H1 (cell line): ENCODE measurements around the gene LIPE. TPM values are rescaled to one million over a fixed set of nuclear protein-coding genes. Genes with fewer than 3 reads are reported as not detected.

Experiments used
- CTCF ChIA-PET: fragments of 300-600 bp; sonication (Branson Sonifier 250); formaldehyde crosslinking; loops from one replicate; lab custom pipeline; 2021; ENCODE audit not compliant: partially characterized antibody; lab: Charles Lee
- POLR2A ChIA-PET: fragments of 300-600 bp; sonication (Branson Sonifier 250); formaldehyde crosslinking; loops from one replicate; lab custom pipeline; 2021; ENCODE audit warnings: inconsistent platforms; ENCODE audit not compliant: partially characterized antibody; lab: Charles Lee
- DNase-seq, 2 experiments: peaks; one replicate each; pipeline versions ENCODE4 v3.0.0 to v3.0.0-alpha.2; 2010 to 2022; ENCODE audit warnings: low spot score in 2 of 2, low read depth in 1 of 2, mixed read lengths in 1 of 2
- FAIRE-seq: peaks from 2 replicates; lab custom pipeline; 2011; peaks lifted over from hg19 to GRCh38; lab: Jason Lieb, UNC
- H2AFZ ChIP-seq: 2 replicates; pipeline ENCODE4 v1.8.1; 2012; ENCODE audit warnings: low read length, inconsistent platforms
- H2AK5ac ChIP-seq: 2 replicates; pipeline ENCODE4 v1.6.1; 2013; ENCODE audit warnings: low read depth, low read length
- H2BK120ac ChIP-seq: replicated peaks from 2 replicates; pipeline ENCODE3; 2013; ENCODE audit warnings: low read depth, low read length, inconsistent platforms
- H2BK12ac ChIP-seq: 2 replicates; pipeline ENCODE4 v1.6.1; 2013; ENCODE audit warnings: low read depth, low read length
- H2BK15ac ChIP-seq: 2 replicates; pipeline ENCODE4 v1.6.1; 2013; ENCODE audit warnings: low read length
- H2BK20ac ChIP-seq: 2 replicates; pipeline ENCODE4 v1.6.1; 2013; ENCODE audit warnings: low read length
- H2BK5ac ChIP-seq: 2 replicates; pipeline ENCODE4 v1.6.1; 2013; ENCODE audit warnings: low read depth, low read length
- H3K14ac ChIP-seq: 2 replicates; pipeline ENCODE4 v1.6.1; 2013; ENCODE audit warnings: inconsistent platforms; ENCODE audit not compliant: insufficient read length
- H3K18ac ChIP-seq: 2 replicates; pipeline ENCODE4 v1.6.1; 2013; ENCODE audit warnings: low read length; ENCODE audit errors: extremely low read depth
- H3K23ac ChIP-seq: 2 replicates; pipeline ENCODE4 v1.6.1; 2013; ENCODE audit warnings: inconsistent platforms; ENCODE audit not compliant: insufficient read length
- H3K23me2 ChIP-seq: 2 replicates; pipeline ENCODE4 v1.6.1; 2013; ENCODE audit warnings: low read depth, low read length
- H3K27ac ChIP-seq: 2 replicates; pipeline ENCODE4 v1.6.1; 2011; ENCODE audit warnings: low read depth, low read length, inconsistent platforms
- H3K27me3 ChIP-seq, 4 experiments: replicated peaks in 1 of 4; 1 replicate in 1 of 4; 2 replicates in 3 of 4; pipeline versions ENCODE4 v1.6.1 to v1.8.1; 2011 to 2013; ENCODE audit warnings: low read length in 3 of 4, mild to moderate bottlenecking in 3 of 4, inconsistent platforms in 2 of 4, mixed read lengths in 2 of 4, moderate library complexity in 1 of 4; ENCODE audit not compliant: control insufficient read depth in 3 of 4, insufficient read depth in 3 of 4; ENCODE audit errors: extremely low read depth in 1 of 4
- H3K36me3 ChIP-seq, 4 experiments: 2 replicates each; pipeline versions ENCODE4 v1.6.1 to v1.8.1; 2011 to 2013; ENCODE audit warnings: mild to moderate bottlenecking in 4 of 4, low read length in 3 of 4, moderate library complexity in 2 of 4, control low read depth in 1 of 4, inconsistent platforms in 1 of 4; ENCODE audit not compliant: insufficient read depth in 4 of 4, control insufficient read depth in 2 of 4
- H3K4ac ChIP-seq: replicated peaks from 2 replicates; pipeline ENCODE3; 2013; ENCODE audit warnings: low read length, low read depth, mixed read lengths, inconsistent platforms; ENCODE audit not compliant: insufficient read length
- H3K4me1 ChIP-seq, 4 experiments: replicated peaks in 1 of 4; 1 replicate in 1 of 4; 2 replicates in 3 of 4; pipeline versions ENCODE4 v1.6.1 to v1.8.1; 2011 to 2013; ENCODE audit warnings: low read length in 3 of 4, inconsistent platforms in 2 of 4, mixed read lengths in 1 of 4; ENCODE audit not compliant: insufficient read depth in 4 of 4, control insufficient read depth in 3 of 4
- H3K4me2 ChIP-seq, 2 experiments: 2 replicates each; pipeline versions ENCODE4 v1.6.1 to v1.8.1; 2011 to 2013; ENCODE audit warnings: low read depth in 2 of 2, low read length in 2 of 2, control low read depth in 1 of 2, inconsistent platforms in 1 of 2, mild to moderate bottlenecking in 1 of 2; ENCODE audit not compliant: insufficient read depth in 1 of 2
- H3K4me3 ChIP-seq, 4 experiments: fragments of 200-600, 300-600 bp in 1 of 4; sonication (generic), shearing (Covaris generic), sonication (Bioruptor Twin) in 1 of 4; 2 replicates each; pipeline versions ENCODE4 v1.5.1 to v1.8.1; 2011 to 2016; ENCODE audit warnings: low read length in 4 of 4, low read depth in 3 of 4, control low read depth in 2 of 4, inconsistent platforms in 2 of 4, mild to moderate bottlenecking in 2 of 4, mixed read lengths in 1 of 4, moderate library complexity in 1 of 4; ENCODE audit not compliant: insufficient read depth in 2 of 4; ENCODE audit errors: extremely low read depth in 1 of 4
- H3K56ac ChIP-seq: replicated peaks from 2 replicates; pipeline ENCODE3; 2013; ENCODE audit warnings: low read depth, mild to moderate bottlenecking, mixed read lengths, low read length, inconsistent platforms; ENCODE audit not compliant: insufficient read length
- H3K79me1 ChIP-seq: 2 replicates; pipeline ENCODE4 v1.6.1; 2013; ENCODE audit warnings: low read depth, low read length, control low read depth
- H3K79me2 ChIP-seq, 2 experiments: 2 replicates each; pipeline versions ENCODE4 v1.6.1 to v1.8.1; 2012 to 2013; ENCODE audit warnings: low read length in 2 of 2, mild to moderate bottlenecking in 2 of 2, inconsistent platforms in 1 of 2; ENCODE audit not compliant: insufficient read depth in 2 of 2, control insufficient read depth in 1 of 2
- H3K9ac ChIP-seq, 4 experiments: replicated peaks in 1 of 4; 1 replicate in 1 of 4; 2 replicates in 3 of 4; pipeline versions ENCODE4 v1.6.1 to v1.8.1; 2011 to 2013; ENCODE audit warnings: low read depth in 3 of 4, low read length in 3 of 4, control low read depth in 2 of 4, mild to moderate bottlenecking in 2 of 4, moderate library complexity in 2 of 4, inconsistent platforms in 1 of 4; ENCODE audit errors: extremely low read depth in 1 of 4
- H3K9me3 ChIP-seq, 2 experiments: 2 replicates each; pipeline versions ENCODE4 v1.6.1 to v1.8.1; 2012 to 2013; ENCODE audit warnings: mild to moderate bottlenecking in 2 of 2, moderate library complexity in 2 of 2, control low read depth in 1 of 2, inconsistent platforms in 1 of 2, low read depth in 1 of 2, low read length in 1 of 2, mixed read lengths in 1 of 2; ENCODE audit not compliant: insufficient read depth in 2 of 2
- H4K20me1 ChIP-seq, 2 experiments: replicated peaks in 1 of 2; 2 replicates each; pipeline versions ENCODE3 to v1.8.1; 2011 to 2013; ENCODE audit warnings: inconsistent platforms in 2 of 2, low read length in 2 of 2, mild to moderate bottlenecking in 1 of 2; ENCODE audit not compliant: insufficient read depth in 2 of 2, control insufficient read depth in 1 of 2
- H4K5ac ChIP-seq: 2 replicates; pipeline ENCODE4 v1.6.1; 2013; ENCODE audit warnings: low read length, low read depth, mixed read lengths, inconsistent platforms; ENCODE audit not compliant: insufficient read length
- H4K8ac ChIP-seq: 2 replicates; pipeline ENCODE4 v1.8.0; 2013; ENCODE audit warnings: mild to moderate bottlenecking, moderate library complexity, low read length, inconsistent platforms; ENCODE audit not compliant: insufficient read depth; ENCODE audit errors: extremely low read depth
- H4K91ac ChIP-seq: replicated peaks from 2 replicates; pipeline ENCODE3; 2013; ENCODE audit warnings: low read length, mixed read lengths, inconsistent platforms; ENCODE audit not compliant: insufficient read length
- ATF3 ChIP-seq: IDR thresholded peaks from 2 replicates; pipeline ENCODE4 v1.6.1; 2011; ENCODE audit warnings: low read depth, mild to moderate bottlenecking, low read length; ENCODE audit not compliant: insufficient read depth
- CBX5 ChIP-seq: fragments of 300-800, 300-1000 bp; sonication (generic); IDR thresholded peaks from 2 replicates; pipeline ENCODE4 v1.7.1; 2016; ENCODE audit warnings: antibody characterized with exemption, low read length, low read depth
- CEBPB ChIP-seq: IDR thresholded peaks from 2 replicates; pipeline ENCODE4 v1.6.1; 2012; ENCODE audit warnings: low read depth, low read length
- CHD1 ChIP-seq: IDR thresholded peaks from 2 replicates; pipeline ENCODE4 v1.6.1; 2012; ENCODE audit warnings: low read depth, low read length, improper control_type of control experiment
- HDAC6 ChIP-seq: IDR thresholded peaks from one replicate; pipeline ENCODE4 v1.7.1; 2012; ENCODE audit warnings: low read depth, mild to moderate bottlenecking, inconsistent platforms, low read length, moderate library complexity
- KDM5A ChIP-seq: fragments of 200-600 bp; IDR thresholded peaks from 2 replicates; pipeline ENCODE4 v1.7.1; 2012; ENCODE audit warnings: mild to moderate bottlenecking, low read length, inconsistent platforms, mixed read lengths
- RFX5 ChIP-seq: IDR thresholded peaks from 2 replicates; pipeline ENCODE4 v1.6.1; 2011; ENCODE audit warnings: low read depth, low read length, improper control_type of control experiment, borderline replicate concordance
- RXRA ChIP-seq: IDR thresholded peaks from 2 replicates; pipeline ENCODE4 v1.6.1; 2011; ENCODE audit warnings: low read depth, mild to moderate bottlenecking, low read length, moderate library complexity; ENCODE audit not compliant: insufficient read depth
- YY1 ChIP-seq: IDR thresholded peaks from 2 replicates; pipeline ENCODE4 v1.6.1; 2011; ENCODE audit warnings: low read depth, mild to moderate bottlenecking, low read length
- whole genome bisulfite sequencing, 2 experiments: shearing (Covaris generic) in 1 of 2; methylation state at CpG; one replicate each; pipeline versions ENCODE4 v1.1.6 to v1.1.7; 2013 to 2015; ENCODE audit warnings: low lambda C conversion rate in 2 of 2, mixed read lengths in 2 of 2, inconsistent platforms in 1 of 2, low coverage in 1 of 2, missing lambda C conversion rate in 1 of 2; ENCODE audit not compliant: insufficient replicate concordance in 2 of 2, insufficient coverage in 1 of 2, insufficient read length in 1 of 2; ENCODE audit errors: extremely low coverage in 1 of 2, missing lambda C conversion rate in 1 of 2; 5-methylcytosine and 5-hydroxymethylcytosine counted together
- polyA plus RNA-seq, 7 experiments: library from polyadenylated mRNA; depleted of rRNA in 3 of 7; stranded (reverse) in 5 of 7; unstranded in 2 of 7; fragments of >200 nt in 5 of 7; fragments of 200-250 nt in 2 of 7; gene quantifications; 1 replicate in 5 of 7; 2 replicates in 1 of 7; 4 replicates in 1 of 7; pipeline versions ENCODE4 v1.2.1 to v1.2.3, GENCODE V29; 2011 to 2013; ENCODE audit warnings: missing spikeins in 2 of 7, mixed read lengths in 2 of 7
- total RNA-seq: library from RNA; stranded (reverse); fragmentation: NEBNext Ultra II Directional; extraction: Animal tissue kit (Norgen Biotek cat#: 25700); gene quantifications from 2 replicates; pipeline ENCODE4 v1.2.1, GENCODE V29; 2021

The LIPE gene
- total and polyA plus RNA-seq, 2 of the 8 experiments (the other 6 are each of a cell fraction or from before 2014, with no cell fraction given) = 8.7 to 15.9 TPM

- H3K18ac ChIP-seq = no peak overlapping the region
- H3K79me2 ChIP-seq = no peaks in the 10 kb centered on the region
- no peak overlapping the region for H2BK20ac ChIP-seq
- FAIRE-seq (no peak), DNase-seq (no peak)
- H4K8ac ChIP-seq = no peak overlapping the region
- H4K91ac ChIP-seq = no peak overlapping the region
- no peak overlapping the region for H2BK120ac ChIP-seq
- no peaks in the 10 kb centered on the region for H3K79me1 ChIP-seq
- H3K4me2 ChIP-seq = no peak overlapping the region
- H3K9ac ChIP-seq = no peak overlapping the region
- H3K4me3 ChIP-seq = no peak overlapping the region
- no peaks in the 10 kb centered on the region for H3K23me2 ChIP-seq
- no peak overlapping the region for H2AK5ac ChIP-seq
- peaks cover 1 to 2% of the 10 kb centered on the region in 2 experiments for H4K20me1 ChIP-seq
- H3K4me1 ChIP-seq = no peaks in the 10 kb centered on the region
- no peak overlapping the region for H2AFZ ChIP-seq
- POLR2A ChIA-PET = interaction anchor here (1.7 kb wide), 1 partner anchor 16 kb away, joined by 4 read pairs; no protein-coding TSS in a partner anchor
- H3K27ac ChIP-seq = 0 out of 2 replicates have a peak overlapping the region, but pooled peaks have one; percentile 10
- H3K14ac ChIP-seq = no peak overlapping the region
- no peak overlapping the region; the same call in 1 of the 2 replicates for H2BK5ac ChIP-seq
- H3K4ac ChIP-seq = no peak overlapping the region
- H2BK12ac ChIP-seq = no peak overlapping the region
- no peaks in the 10 kb centered on the region for H3K9me3 ChIP-seq
- H3K23ac ChIP-seq = no peak overlapping the region
- no peak overlapping the region for H3K56ac ChIP-seq
- peaks cover 0 to 9% (median 3%) of the 10 kb centered on the region in 4 experiments; a peak in 4 of 8 replicates for H3K36me3 ChIP-seq
- H2BK15ac ChIP-seq = no peak overlapping the region
- no peak overlapping the region for H4K5ac ChIP-seq
- no peaks in the 10 kb centered on the region for H3K27me3 ChIP-seq
- CTCF ChIA-PET = interaction anchor here (0.6 to 3.8 kb wide), 2 partner anchors 8 to 9 kb away, joined by 3 to 36 read pairs; no protein-coding TSS in a partner anchor
- WGBS, 2 experiments = 95% methylated on average over 24 of the region's 31 CpGs; no CpG with 5 or more reads in 1 of the 2 experiments
- TF ChIP-seq CHD1 = no peak
- TF ChIP-seq ATF3 = no peak
- no peak for TF ChIP-seq KDM5A
- no peak for TF ChIP-seq CEBPB
- TF ChIP-seq RXRA = no peak
- TF ChIP-seq RFX5 = no peak
- no peak for TF ChIP-seq HDAC6
- no peak for TF ChIP-seq YY1
- no peak for TF ChIP-seq CBX5
Measured at GRCh38 chr19:42352301-42353259, 74.6 kb downstream of the LIPE start.
